NCI-H2171 treated with DMSO at 0.1 percent for 48 hours (cell line): ENCODE results near the gene PEPD.

Experiments used
- DNase-seq: peaks from one replicate; lab custom pipeline; 2025; lab: John Stamatoyannopoulos, UW

The PEPD gene

DNA sequence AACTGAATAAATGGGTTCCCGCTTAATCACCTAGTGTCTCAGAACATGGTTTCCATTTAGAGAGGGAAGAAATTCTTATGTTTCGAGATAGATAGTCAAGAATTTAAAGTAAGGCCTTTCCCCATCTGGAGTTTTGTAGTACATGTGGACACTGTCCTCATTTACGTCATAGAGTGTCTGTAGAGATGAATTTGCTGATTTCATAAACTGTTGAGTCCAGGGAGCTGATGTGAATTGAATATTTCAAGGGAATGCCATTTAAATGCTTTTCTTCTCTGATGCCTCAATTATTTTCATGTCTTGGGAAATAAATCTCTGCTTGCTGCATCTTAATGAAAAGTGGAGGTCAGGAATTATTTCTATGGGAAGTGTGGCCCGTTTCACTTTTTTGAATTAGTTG lies 138.6 kb downstream of the PEPD start:
- DNase-seq: no peak

DNA sequence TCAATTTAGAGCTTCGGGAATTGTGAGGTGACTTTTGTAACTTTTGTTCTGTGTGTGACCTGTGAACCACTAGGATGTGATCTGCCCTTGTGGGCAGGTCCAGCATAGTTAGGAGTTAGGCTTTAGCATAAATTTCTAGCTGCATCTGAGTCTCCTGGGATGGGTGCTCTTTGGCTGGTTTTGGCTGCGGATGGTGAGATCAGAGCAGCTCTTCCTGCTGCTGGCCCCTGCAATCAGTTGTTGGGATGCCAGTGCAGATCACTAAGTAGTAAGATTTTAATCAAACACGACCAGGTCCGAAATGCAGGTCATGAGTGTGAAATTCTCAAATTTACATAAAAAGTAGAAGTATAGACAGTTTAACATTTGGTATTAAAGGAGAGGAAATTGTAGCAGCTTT lies 139.6 kb downstream of the PEPD start:
- DNase-seq: no peak

DNA sequence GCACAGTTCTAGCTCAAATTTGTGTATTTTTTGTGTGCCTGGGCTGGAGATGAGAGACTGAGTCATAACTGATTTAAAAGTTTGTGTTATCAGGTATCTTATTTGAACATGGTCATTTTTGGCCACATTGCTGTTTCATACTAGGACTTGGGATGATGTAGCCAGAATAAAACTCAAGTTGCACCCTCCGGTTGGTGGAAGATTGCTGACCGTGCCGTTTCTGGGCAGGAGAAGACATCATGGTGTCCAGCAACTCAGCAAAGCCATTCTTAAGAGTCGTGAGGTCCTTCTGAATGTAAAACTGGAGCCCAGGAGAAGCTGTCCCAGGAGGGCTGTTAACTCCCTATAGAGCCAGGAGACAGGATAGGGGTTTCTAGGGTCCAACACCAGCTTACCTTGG lies 140.5 kb downstream of the PEPD start:
- no peak for DNase-seq

DNA sequence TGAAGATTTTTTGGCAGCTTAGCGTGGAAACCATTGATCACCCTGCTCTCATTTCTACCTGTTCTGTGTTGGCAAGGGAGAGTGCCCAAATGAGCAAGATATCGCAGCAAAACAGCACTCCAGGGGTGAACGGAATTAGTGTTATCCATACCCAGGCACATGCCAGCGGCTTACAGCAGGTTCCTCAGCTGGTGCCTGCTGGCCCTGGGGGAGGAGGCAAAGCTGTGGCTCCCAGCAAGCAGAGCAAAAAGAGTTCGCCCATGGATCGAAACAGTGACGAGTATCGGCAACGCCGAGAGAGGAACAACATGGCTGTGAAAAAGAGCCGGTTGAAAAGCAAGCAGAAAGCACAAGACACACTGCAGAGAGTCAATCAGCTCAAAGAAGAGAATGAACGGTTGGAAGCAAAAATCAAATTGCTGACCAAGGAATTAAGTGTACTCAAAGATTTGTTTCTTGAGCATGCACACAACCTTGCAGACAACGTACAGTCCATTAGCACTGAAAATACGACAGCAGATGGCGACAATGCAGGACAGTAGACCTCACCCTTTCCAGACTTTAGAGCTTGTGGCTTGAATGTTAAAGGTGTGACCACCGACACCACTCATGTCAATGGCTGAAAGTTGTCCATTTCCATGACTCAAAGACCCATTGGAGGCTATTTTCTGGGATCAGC lies 142.3 kb downstream of the PEPD start:
- no peak for DNase-seq

DNA sequence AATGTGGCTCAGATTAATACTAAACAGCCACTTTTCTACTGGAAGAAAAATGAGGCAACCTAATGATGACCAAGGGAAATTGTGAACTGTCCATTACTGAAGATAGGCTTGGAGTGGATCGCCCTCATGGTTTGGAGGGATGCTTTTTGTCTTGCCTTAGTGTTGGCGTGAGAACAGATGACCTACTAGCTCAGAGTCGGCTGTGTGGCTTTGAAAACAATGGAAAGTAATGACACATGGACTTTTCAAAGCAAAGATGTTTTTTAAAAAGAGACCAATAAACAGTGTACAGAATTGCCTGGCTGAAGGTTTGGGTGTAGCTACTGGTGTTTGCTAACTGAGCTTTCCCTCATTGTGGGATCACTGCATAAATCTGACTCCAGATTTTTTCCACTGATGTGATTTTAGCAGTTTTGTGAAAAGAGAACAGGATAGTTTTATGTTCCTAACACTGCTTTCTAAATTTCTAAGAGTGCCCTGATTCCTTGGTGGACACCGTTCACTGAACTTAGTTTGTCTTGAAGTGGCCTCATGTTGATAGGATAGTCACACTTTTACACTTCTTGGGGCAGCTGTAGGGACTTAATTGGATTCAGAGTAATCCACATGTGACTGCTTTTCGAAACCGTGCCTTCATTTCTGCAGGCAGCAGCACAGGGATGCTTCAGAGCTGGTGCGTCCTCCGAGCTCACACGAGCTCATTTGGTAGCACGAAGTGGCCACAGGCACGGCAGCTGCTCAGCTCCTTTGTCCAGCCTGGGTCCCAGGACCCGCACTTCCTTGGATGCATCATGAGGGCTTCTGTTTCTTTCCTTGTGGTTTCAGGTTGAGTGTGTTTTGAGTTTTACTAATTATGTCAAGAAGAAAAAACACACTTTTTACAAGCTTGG lies 143.8 kb downstream of the PEPD start:
- DNase-seq: no peak

DNA sequence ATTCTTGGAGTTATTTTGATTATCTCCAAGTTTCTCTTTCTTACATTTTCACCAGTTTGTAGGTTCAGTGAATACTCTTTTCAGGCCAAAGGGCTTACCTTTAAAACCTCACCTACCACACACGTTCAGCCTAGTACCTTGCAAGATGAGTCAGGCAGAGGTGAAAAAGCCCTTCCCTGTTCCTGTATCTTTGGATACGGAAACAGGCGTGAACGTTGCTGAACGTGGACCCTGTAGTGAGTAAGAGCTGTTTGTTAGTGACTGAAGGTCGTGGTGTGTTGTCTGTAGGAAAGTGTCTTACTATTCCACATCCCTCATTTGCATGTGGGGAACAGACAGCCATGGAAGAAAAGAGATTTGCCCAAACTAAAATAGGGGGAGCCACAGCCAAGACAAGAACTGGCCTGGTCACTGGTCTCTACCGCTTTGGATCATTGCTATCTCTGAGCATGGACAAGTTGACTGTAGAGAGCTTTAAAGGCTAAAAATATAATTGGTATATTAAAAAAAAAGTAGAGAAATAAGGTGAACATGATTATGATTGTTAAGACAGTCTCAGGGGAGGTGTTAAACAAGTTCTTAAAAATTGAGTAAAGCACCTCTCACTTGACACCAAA lies 144.5 kb downstream of the PEPD start:
- no peak for DNase-seq

DNA sequence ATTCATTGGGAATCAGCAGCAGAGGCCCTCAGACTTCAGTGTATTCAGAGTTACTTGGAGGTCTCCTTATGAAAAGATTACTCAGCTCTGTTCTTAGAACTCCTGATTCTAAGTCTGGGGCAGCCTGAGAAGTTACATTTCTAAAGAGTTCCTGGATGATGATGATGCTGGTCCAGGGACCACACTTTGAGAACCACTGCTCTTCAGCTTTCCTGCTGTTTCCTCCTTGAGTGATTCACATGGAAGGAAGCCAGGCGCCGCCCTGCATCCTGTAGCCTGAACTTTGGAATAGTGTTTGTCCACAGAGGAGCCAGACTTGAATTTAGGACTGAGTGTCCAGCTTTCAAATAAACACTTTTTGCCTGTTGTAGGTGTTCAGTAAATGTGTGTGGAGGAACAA lies 145.2 kb downstream of the PEPD start:
- DNase-seq: no peak

DNA sequence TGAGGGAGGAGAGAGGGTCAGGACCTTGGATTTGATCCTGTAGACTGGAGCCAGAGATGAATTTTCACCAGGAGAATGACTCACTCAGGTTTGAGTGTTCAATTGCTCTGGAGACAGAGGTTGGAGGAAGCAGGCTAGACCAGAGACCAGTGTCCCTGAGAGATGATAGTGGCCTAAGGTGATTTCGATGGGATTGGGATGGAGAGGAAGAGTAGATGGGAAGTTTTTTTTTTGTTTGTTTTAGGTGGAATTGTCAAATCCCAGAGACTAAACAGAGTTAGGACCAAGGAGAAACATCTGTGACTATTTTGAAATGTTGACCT lies 145.8 kb downstream of the PEPD start:
- no peak for DNase-seq

DNA sequence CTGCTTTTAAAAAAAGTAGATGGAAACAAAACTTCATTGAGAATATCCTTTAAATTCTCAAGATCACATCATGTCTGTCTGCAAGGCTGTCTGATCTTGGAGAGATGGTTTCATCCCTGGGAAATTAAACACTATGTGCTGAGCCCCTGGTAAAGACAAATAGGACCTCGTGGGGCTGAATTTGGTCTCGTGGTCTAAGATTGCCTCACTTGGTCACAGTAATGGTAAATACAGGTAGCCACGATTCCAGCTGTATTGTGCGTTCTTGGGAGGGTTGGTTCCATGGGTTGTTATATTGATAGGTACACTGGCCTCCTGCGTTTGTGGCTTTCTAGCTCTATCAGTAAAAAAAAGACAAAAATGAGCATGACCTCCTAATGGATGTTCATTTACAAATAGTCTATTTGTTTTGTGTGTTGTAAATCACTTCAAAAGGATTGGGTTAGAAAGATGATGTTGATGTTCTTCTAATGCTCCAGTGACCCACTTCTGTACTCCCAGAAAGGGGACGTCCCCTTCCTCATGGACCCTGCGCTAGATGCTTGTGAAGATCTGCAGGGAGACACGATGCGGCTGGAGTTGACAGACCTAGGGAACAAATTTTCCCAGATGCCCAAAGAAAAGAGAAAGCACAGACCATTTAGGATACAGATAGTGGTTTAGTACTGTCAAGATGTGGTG lies 146.3 kb downstream of the PEPD start:
- no peak for DNase-seq

DNA sequence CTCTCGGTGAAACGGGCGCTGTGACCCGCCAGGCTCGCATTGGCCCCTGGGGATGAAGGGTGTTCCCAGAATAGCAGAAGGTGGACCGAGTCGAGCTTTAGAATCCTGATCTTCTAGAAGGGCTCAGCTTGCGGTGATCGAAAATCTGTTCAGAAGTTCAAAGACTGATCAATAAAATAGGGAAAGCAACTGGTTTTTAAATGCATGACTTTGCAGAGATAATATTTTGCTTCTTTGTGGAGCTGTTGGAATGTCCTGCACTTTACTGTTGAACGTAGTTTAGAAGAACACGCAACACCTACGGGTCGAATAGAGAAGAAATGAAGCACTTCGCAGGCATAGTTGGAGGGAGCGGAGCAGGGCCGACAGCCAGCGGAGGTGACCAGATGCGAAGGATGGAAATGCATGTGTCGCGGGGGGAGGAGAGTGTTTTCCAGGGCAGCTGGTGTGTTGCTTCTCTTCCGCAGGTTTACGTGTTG lies 147.3 kb downstream of the PEPD start:
- peak; percentile 53 for DNase-seq

DNA sequence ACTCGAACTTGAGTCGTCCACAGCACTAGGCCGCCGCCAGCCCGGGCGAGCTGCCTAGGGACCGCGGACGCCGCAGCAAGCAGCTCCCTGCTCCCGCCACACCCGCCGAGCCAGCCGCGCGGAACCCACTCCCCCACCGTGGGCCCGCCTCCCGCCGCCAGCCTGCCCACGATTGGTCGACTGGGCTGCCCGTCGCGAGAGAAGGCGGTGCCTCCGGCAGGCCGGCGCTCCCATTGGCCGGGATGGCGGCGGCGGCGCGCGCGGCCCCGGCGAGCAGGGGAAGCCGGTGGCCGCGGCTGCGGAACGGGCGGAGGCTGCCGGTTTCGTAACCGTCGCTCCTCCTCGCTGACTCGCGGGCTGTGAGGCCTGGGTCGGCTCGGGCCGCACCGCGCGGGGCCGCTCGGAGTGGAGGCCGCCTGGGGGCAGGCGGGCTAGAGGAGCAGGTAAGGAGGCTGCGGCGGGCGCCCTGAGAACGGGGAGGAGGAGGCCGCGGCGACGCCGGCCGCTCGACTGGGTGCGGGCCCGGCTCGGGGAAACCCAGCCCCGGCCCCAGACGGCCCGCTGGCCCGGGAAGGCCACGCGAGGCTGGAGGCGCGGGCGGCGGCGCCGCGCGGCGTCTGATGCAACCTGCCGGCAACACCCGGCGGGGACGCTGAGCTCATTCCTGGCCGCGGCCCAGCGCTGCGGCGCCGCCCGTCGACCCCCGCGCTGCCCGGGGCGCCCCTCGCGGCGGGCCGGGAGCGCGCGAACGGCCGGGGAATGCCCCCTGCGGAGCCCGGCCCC lies 147.9 kb downstream of the PEPD start, which contains the start of gene CEBPG:
TSS of gene CEBPG (plus strand) at position 257 of the 783 bp plus-strand sequence. CDS start 5,531 bp downstream, outside the sequence.
- peak; percentile 79 for DNase-seq

DNA sequence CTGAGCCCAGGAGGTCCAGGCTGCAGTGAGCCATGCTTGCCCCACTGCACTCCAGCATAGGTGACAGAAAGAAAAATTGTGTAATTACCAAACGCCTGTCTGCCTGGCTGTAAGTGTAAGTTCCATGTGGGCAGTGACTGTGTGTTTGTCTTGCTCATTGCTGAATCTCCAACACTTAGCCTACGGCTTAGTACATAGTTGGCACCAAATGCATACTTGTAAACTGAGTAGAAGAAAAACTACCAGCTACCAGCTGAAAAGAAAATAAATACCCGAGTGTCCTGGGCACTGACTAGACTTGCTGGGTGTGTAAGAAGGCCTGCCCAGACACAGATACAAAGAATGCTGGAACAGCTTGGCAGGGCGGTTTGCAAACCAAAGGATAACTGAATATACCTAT lies 150.8 kb downstream of the PEPD start:
- no peak for DNase-seq

DNA sequence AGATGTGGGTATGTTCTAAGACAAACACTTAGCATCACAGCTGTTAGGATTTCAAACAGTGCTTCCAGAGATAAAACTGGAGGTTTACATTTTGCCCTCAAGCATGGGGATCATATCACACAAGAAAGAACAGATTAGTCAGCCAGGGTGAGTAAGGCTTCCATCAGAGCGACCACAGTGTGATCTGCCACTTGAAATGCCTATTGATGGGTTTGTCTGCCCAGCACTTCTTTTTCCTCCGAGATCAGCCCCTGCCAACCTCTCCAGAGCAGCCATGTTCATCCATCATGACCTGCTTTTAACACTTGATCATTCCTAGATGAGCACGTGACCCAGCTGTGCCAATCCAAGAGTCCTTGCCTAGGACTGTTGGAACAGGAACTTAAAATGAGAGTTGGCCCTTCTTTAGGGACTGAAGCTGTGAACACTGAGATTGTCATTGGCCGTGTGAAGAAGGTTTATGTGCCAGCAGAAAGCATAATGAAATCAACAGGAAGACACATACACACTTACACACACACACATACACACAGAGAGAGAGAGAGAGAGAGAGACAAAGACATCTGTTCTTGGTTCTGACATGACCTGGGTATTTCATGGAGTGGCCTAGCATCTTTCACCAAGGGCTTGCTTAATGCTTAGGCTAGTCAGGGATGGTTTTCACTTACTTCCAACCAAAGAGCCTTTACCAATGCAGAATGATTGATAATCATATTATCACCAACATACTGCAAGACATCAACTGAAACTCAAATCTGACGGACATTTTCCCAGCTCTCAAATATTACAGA lies 153.3 kb downstream of the PEPD start:
- DNase-seq: no peak

DNA sequence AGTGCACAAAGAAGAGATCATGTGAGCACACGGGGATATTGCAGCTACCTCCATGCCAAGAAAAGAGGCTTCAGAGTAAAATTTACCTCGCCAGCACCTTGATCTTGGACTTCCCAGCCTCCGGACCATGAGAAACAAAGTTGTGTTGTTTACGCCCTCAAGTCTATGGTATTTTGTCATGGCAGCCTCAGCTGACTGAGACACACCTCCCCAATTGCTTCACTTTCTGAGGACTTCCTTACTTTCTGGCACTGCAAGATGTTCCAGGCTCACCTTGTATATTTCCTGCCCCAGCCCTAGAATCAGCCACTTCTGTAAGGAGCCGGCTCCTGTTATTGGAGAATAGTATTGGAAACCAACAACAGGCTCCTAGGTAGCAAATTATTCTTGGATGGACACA lies 154.7 kb downstream of the PEPD start:
- no peak for DNase-seq

DNA sequence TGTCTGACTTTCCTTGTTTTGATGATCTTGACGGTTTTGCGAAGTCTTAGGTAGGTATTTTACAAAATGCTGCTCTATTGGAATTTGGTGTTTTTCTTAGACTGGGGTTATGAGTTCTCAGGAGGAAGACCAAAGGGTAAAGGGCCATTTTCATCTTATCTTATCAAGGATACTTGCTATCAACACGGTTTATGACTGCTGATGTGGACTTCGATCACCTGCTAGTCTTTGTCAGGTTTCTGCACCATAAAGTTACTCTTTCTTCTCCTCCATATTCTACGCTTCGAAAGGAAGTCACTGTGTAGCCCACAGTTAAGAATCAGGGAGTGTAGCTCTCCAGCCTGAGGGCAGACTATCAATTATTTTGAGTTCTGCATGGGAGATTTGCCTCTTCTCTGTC lies 155.5 kb downstream of the PEPD start:
- DNase-seq: no peak

DNA sequence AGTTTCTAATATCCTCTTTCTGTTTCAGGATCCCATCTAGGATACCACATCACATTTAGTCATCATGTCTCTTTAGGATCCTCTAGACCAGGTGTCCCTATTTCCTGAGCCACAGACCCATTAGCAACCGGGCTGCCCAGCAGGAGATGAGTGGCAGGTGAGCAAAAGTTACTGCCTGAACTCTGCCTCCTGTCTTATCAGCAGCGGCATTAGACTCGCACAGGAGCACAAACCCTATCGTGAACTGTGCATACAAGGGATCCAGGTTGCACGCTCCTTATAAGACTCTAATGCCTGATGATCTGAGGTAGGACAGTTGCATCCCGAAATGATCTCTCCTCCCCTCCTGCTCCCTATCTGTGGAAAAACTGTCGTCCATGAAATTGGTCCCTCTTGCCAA lies 155.9 kb downstream of the PEPD start:
- DNase-seq: no peak

DNA sequence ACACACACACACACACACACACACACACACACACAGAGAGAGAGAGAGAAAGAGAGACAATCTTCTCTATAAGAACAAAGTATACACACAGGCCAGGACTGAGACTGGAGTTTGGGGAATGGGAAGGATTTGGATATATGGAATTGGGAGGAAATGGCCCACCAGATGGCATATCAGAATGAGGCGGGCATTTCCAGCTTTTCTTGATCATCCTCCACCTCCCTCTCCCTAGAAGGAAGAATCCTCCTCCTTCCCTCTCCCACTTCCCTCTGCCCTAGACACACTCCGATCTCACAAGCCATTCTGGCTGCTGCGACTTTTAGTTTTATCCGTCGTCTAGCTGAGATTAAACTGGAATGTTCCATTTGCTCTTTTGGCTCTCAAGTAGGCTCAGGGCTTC lies 158.1 kb downstream of the PEPD start:
- DNase-seq: no peak

DNA sequence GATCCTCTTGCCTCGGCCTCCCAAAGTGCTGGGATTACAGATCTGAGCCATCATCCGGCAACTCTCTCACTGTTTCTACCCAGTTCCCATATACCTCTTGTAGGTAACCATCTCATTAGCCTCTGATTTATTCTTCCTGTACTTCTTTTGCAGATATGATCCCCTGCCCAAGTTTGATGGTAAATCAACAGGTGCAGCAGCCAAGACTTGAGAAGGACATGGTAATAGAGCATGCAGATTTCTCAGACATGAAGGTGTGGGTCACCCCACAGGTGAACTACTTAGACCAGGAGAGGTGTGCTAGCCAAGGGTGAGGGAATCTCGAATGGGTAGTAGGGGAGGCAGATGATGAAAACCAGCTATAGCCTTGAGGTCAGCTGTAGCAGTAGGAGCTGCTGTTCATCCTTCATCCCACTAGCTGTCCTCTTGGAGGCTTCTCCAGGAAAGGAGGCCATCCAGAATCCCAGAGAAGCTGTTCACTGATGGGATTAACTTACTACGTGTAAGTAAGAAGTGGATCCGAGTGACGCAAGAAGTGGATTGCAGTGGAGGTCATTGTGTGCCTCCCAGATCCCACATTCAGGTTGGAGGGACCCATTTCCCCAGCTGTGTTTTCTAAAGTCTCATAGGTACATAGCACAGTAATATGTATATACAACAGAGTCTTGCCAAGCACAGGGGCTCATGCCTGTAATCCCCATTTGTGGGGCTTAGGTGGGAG lies 158.9 kb downstream of the PEPD start:
- no peak for DNase-seq

DNA sequence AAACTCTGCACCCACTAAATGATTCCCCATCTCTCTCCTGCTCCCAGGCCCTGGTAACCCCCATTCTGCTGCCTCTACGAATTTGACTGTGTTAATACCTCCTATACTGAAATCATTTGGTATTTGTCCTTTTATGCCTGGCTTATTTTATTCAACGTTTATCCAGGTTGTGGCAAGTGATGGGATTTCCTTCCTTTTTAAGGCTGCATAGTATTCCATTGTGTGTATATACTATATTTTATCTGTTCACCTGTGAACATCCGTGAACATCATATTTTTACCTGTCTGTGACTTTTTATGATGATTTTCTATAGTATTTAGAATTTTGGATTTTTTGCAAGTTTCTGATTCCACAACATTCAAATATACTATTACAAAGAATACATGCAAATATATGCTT lies 162.0 kb downstream of the PEPD start:
- no peak for DNase-seq

DNA sequence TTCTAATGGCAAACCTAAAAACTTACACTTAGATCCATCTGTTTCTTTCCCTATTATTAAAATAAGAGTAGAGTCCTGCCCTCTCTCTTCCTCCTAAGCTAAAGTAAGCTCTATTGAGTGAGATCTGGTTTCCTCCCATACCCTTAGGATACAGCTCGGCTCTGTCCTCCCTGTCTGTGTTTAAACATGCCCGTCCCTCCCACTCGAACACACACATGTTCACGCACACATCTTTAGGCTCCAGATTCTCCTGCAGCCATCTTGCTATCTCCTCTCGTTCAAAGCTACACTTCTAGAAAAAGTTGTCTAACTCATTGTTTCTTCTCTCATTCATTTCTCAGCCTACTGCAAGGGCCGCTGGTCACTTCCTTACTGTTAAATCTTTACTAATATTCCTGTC lies 163.2 kb downstream of the PEPD start:
- DNase-seq: no peak
